Left ventricle myocardium inferior (tissue), 1 donor: ENCODE results near the gene ATPAF1. TPM values are rescaled to one million over a fixed set of nuclear protein-coding genes. Genes with fewer than 3 reads are reported as not detected.
"Not testable (repeated sequence)": the region's sequence is repeated elsewhere in the genome, so short reads cannot be mapped to it uniquely, and the experiment has no call there.

Experiments
- DNase-seq: peaks from one replicate; pipeline ENCODE4 v3.0.0-alpha.2; 2020
- H3K27ac ChIP-seq: fragments of 200-600 bp; replicated peaks from 2 replicates; pipeline ENCODE4 v1.8.0; 2021
- H3K27me3 ChIP-seq: fragments of 200-600 bp; 2 replicates; pipeline ENCODE4 v1.8.0; 2021; ENCODE audit warnings: low read depth
- H3K36me3 ChIP-seq: fragments of 200-600 bp; 2 replicates; pipeline ENCODE4 v1.8.0; 2021
- H3K4me1 ChIP-seq: fragments of 200-600 bp; 2 replicates; pipeline ENCODE4 v1.8.0; 2021
- H3K4me3 ChIP-seq: fragments of 200-600 bp; 2 replicates; pipeline ENCODE4 v1.8.0; 2021; ENCODE audit warnings: mild to moderate bottlenecking, moderate library complexity
- H3K9me3 ChIP-seq: fragments of 200-600 bp; replicated peaks from 2 replicates; pipeline ENCODE4 v1.8.0; 2021
- intact Hi-C: fragments of 100-400 bp; cut with micrococcal nuclease; formaldehyde crosslinking; loops from one replicate; pipeline ENCODE4 v1.11.0; 2022
- total RNA-seq: library from RNA; stranded (reverse); fragmentation: NEBNext Ultra II Directional; extraction: Animal tissue kit (Norgen Biotek cat#: 25700); gene quantifications from one replicate; pipeline ENCODE4 v1.2.1, GENCODE V29; 2021
- TF ChIP-seq, protein P1 (sequence below): fragments of 200-600 bp; IDR thresholded peaks from 2 replicates; pipeline ENCODE4 v1.8.0; 2021; ENCODE audit warnings: antibody characterized with exemption, mild to moderate bottlenecking, borderline replicate concordance
- donor health status: DM: no; HTN: yes; CAD: no; lungs with severe emphysema.

ATPAF1 gene
- total RNA-seq, 1 donor from 2014 or later = 235 TPM

DNA sequence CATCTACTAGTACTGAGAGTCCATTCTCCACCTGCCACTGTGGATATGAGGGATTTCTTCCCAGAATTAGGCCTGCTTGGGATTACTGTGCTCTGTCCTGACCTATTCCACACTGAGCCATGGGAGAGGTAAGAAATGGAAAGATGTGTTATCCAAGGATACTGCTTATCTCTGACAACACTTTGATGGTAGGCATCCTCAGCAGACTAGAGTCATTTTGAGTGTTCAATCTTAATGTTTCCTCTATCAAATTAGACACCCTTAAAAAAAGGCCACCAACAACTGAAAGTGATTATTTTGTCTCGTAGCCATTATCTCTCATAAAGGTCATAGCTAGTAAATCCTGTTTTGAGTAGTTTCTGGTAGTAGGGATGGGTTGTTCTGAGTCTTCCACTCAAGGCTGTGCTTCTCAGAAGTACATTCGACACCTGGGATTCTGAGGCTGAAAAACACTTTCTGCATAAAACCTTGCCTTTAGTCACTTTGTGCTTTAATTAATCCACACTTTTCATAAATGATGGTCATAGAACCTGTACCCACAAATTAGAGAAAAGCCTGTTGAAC lies 8.8 kb downstream of the ATPAF1 start:
- H3K4me3 ChIP-seq = no peak overlapping the region
- no peaks in the 10 kb centered on the region for H3K9me3 ChIP-seq
- no peaks in the 10 kb centered on the region for H3K27me3 ChIP-seq
- peaks cover 28% of the 10 kb centered on the region for H3K4me1 ChIP-seq
- H3K27ac ChIP-seq = no peak overlapping the region
- intact Hi-C loops = no loop called here
- DNase-seq = no peak
- H3K36me3 ChIP-seq = peaks cover 78% of the 10 kb centered on the region
- TF ChIP-seq, protein P1, sequence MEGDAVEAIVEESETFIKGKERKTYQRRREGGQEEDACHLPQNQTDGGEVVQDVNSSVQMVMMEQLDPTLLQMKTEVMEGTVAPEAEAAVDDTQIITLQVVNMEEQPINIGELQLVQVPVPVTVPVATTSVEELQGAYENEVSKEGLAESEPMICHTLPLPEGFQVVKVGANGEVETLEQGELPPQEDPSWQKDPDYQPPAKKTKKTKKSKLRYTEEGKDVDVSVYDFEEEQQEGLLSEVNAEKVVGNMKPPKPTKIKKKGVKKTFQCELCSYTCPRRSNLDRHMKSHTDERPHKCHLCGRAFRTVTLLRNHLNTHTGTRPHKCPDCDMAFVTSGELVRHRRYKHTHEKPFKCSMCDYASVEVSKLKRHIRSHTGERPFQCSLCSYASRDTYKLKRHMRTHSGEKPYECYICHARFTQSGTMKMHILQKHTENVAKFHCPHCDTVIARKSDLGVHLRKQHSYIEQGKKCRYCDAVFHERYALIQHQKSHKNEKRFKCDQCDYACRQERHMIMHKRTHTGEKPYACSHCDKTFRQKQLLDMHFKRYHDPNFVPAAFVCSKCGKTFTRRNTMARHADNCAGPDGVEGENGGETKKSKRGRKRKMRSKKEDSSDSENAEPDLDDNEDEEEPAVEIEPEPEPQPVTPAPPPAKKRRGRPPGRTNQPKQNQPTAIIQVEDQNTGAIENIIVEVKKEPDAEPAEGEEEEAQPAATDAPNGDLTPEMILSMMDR = no peak

DNA sequence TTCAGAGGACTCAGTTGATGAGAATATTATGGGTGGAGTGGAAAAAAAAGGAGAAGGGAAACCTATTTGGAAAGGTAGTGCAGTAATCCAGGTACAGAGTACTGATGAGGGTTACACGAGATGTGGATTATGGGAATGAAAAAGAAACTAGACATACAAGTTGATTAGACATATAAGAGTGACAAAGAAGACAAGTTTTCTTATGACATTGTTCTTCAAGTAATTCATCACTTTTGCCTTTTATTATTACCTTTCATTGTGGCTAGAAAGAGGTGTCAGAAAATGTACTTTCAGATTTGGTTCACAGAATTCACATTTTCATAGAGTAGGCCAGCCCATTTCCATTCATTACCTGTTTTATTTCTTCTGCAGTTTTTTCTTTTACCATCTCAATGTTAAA lies 10.4 kb downstream of the ATPAF1 start:
- TF ChIP-seq, protein P1 = no peak
- peak overlapping the region; percentile 31 for H3K27ac ChIP-seq
- intact Hi-C loops = no loop called here
- DNase-seq = no peak
- no peaks in the 10 kb centered on the region for H3K9me3 ChIP-seq
- H3K27me3 ChIP-seq = no peaks in the 10 kb centered on the region
- no peak overlapping the region for H3K4me3 ChIP-seq
- H3K4me1 ChIP-seq = peaks cover 36% of the 10 kb centered on the region
- H3K36me3 ChIP-seq = peaks cover 83% of the 10 kb centered on the region

DNA sequence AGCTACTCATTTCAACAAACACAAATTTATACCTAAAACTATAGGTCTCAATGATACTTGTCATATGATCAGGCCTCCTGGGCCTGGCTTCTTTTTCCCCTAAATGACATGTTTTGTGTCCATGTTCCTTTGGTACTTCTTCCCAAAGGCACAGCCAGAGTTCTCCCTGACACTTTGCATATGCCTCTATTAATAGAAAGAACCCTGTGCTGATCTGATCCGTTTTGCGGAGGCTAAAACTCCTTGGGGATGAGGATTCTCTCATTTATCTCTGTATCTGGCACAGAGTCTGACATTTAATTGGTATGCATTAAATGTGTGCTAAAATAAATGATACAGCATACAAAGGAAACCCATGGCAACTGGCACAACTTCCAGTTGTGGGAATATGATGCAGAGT lies 11.5 kb downstream of the ATPAF1 start:
- H3K4me3 ChIP-seq = no peak overlapping the region
- peaks cover 36% of the 10 kb centered on the region for H3K4me1 ChIP-seq
- no peaks in the 10 kb centered on the region for H3K27me3 ChIP-seq
- TF ChIP-seq, protein P1 = no peak
- no peak for DNase-seq
- H3K27ac ChIP-seq = peak overlapping the region; percentile 31
- H3K36me3 ChIP-seq = peaks cover 87% of the 10 kb centered on the region
- intact Hi-C loops = no loop called here
- no peaks in the 10 kb centered on the region for H3K9me3 ChIP-seq

DNA sequence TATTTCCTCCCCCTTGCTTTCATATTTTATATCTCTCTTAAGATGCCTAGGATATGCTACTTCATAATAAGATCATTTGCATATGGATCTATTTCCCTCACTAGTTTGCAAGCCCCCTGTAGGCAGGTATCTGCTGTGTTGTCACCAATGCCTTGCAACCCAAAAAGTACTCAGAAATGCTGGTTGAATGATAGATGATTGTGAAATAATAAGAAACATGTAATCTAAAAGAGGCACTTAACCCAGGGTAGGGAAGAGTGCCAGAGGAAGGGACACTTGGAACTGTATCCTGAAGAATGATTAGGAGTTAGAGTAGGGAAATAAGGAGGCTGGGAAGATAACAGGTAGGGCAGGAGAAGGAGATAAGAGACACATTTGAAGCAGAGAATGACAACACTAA lies 12.3 kb downstream of the ATPAF1 start:
- Histone ChIP-seq H3K36me3 (peaks cover 84% of the 10 kb centered on the region), H3K9me3 (no peaks in the 10 kb centered on the region), H3K4me1 (peaks cover 36% of the 10 kb centered on the region), H3K4me3 (no peak overlapping the region), H3K27ac (no peak overlapping the region), H3K27me3 (no peaks in the 10 kb centered on the region)
- intact Hi-C loops = no loop called here
- TF ChIP-seq, protein P1 = no peak
- DNase-seq = no peak

DNA sequence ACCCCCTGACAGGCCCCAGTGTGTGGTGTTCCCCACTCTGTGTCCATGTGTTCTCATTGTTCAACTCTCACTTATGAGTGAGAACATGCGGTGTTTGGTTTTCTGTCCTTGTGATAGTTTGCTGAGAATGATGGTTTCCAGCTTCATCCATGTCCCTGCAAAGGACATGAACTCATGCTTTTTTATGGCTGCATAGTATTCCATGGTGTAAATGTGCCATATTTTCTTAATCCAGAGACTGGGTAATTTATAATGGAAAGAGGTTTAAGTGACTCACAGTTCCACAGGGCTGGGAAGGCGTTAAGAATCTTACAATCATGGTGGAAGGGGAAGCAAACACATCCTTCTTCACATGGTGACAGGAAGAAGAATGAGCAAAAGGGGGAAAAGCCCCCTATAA lies 13.5 kb downstream of the ATPAF1 start:
- H3K27me3 ChIP-seq, H3K4me3 ChIP-seq, intact Hi-C loops, DNase-seq, H3K27ac ChIP-seq: not testable (repeated sequence)
- peaks cover 36% of the 10 kb centered on the region for H3K4me1 ChIP-seq
- H3K9me3 ChIP-seq = peaks cover 11% of the 10 kb centered on the region
- H3K36me3 ChIP-seq = peaks cover 90% of the 10 kb centered on the region

DNA sequence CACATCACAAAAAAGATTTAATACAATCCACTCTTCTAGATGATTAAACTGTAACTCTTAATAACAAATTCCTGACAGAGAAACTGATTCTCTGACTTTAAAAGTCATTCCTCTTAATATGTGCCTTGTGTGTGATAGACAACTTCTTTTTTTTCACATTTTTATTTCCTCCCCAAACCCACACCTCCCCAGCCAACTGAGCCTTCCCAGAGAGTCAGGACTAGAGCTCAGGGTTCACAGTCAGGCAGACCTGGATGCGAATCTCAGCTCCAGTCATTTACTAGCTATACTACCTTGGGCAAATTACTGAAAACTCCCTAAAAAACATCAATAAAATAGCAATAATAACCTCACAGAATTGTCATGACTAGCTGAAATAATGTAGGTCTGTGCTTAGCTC lies 14.2 kb downstream of the ATPAF1 start:
- TF ChIP-seq, protein P1 = no peak
- intact Hi-C loops = no loop called here
- no peak overlapping the region for H3K4me3 ChIP-seq
- peaks cover 36% of the 10 kb centered on the region for H3K4me1 ChIP-seq
- peaks cover 90% of the 10 kb centered on the region for H3K36me3 ChIP-seq
- H3K27me3 ChIP-seq = no peaks in the 10 kb centered on the region
- DNase-seq = no peak
- H3K27ac ChIP-seq = peak overlapping the region; percentile 31
- peaks cover 14% of the 10 kb centered on the region for H3K9me3 ChIP-seq
